ENCODE data around the gene SGCE.

Gene SGCE

GRCh38 chr7:94687810-94688209, 31.9 kb upstream of the SGCE start:
- TF ChIP-seq CTCF (IDR thresholded peaks at IDR 0.05; ENCODE audit: extremely low read depth, insufficient read depth, missing control alignments) = no peak
- no peak for DNase-seq (ENCODE audit: low spot score)
- in situ Hi-C loops (cut with MboI; ENCODE audit: low pct_unique_long_range_greater_than_20kb, low sequenced_read_pairs, unreplicated experiment) = no loop called here

- no peak for DNase-seq (ENCODE audit: low spot score)
- in situ Hi-C loops (cut with MboI; ENCODE audit: low pct_unique_long_range_greater_than_20kb, low sequenced_read_pairs, unreplicated experiment) = no loop called here
- TF ChIP-seq CTCF (IDR thresholded peaks at IDR 0.05; ENCODE audit: extremely low read depth, insufficient read depth, missing control alignments) = no peak
Measured at GRCh38 chr7:94687076-94687475, 31.1 kb upstream of the SGCE start.

GRCh38 chr7:94683066-94683465, 27.1 kb upstream of the SGCE start:
- DNase-seq (ENCODE audit: low spot score) = no peak
- TF ChIP-seq CTCF (IDR thresholded peaks at IDR 0.05; ENCODE audit: extremely low read depth, insufficient read depth, missing control alignments) = no peak
- in situ Hi-C loops (cut with MboI; ENCODE audit: low pct_unique_long_range_greater_than_20kb, low sequenced_read_pairs, unreplicated experiment) = no loop called here

- DNase-seq (ENCODE audit: low spot score) = no peak
- in situ Hi-C loops (cut with MboI; ENCODE audit: low pct_unique_long_range_greater_than_20kb, low sequenced_read_pairs, unreplicated experiment) = no loop called here
- TF ChIP-seq CTCF (IDR thresholded peaks at IDR 0.05; ENCODE audit: extremely low read depth, insufficient read depth, missing control alignments) = no peak
Measured at GRCh38 chr7:94679358-94679757, 23.4 kb upstream of the SGCE start.

- TF ChIP-seq CTCF (IDR thresholded peaks at IDR 0.05; ENCODE audit: extremely low read depth, insufficient read depth, missing control alignments) = no peak
Measured at GRCh38 chr7:94676431-94676830, 20.5 kb upstream of the SGCE start.

GRCh38 chr7:94675356-94675755, 19.4 kb upstream of the SGCE start:
- DNase-seq (ENCODE audit: low spot score) = no peak
- in situ Hi-C loops (cut with MboI; ENCODE audit: low pct_unique_long_range_greater_than_20kb, low sequenced_read_pairs, unreplicated experiment) = no loop called here

More at GRCh38 chr7:94676431-94676830, 20.5 kb upstream of the SGCE start:
- in situ Hi-C loops (cut with MboI; ENCODE audit: low pct_unique_long_range_greater_than_20kb, low sequenced_read_pairs, unreplicated experiment) = no loop called here
- no peak for DNase-seq (ENCODE audit: low spot score)

More at GRCh38 chr7:94675356-94675755, 19.4 kb upstream of the SGCE start:
- TF ChIP-seq CTCF (IDR thresholded peaks at IDR 0.05; ENCODE audit: extremely low read depth, insufficient read depth, missing control alignments) = no peak
